Hepatocyte (in vitro differentiated cells): ENCODE results near the gene CNOT6L.

Source experiments
- EZH2 ChIP-seq: fragments of 200-600 bp; sonication (generic); IDR thresholded peaks from 2 replicates; pipeline ENCODE4 v1.6.1; 2016; ENCODE audit warnings: antibody characterized with exemption, mild to moderate bottlenecking, borderline replicate concordance
- TF ChIP-seq, protein P1 (sequence below): fragments of 200-600 bp; sonication (generic); IDR thresholded peaks from 2 replicates; pipeline ENCODE4 v1.5.1; 2016; ENCODE audit warnings: antibody characterized with exemption, mild to moderate bottlenecking; ENCODE audit not compliant: poor library complexity

DNA sequence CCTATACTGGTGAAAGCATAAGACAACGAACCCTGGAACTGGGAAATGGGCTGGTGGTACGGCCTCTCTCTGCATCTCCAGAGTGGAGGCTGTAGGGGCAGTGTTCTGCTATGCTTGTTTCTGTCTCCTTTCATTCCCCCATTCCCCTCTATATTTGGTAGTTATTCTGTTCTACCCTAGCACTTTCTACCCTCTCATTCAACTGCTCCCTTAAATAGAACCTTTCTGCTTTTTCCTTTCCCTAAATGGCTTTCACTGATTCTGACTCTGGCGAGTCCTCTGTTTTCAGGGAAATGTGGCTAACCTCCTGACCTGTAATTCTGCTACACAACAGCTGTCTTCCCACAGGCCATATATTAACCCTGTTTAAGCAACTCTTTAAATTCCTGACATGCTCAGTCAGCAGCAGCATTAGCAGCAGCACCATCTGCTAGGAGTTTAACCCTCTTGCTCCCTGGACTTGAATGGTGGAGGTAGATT is 119.4 kb downstream of the CNOT6L start:
- TF ChIP-seq, protein P1, sequence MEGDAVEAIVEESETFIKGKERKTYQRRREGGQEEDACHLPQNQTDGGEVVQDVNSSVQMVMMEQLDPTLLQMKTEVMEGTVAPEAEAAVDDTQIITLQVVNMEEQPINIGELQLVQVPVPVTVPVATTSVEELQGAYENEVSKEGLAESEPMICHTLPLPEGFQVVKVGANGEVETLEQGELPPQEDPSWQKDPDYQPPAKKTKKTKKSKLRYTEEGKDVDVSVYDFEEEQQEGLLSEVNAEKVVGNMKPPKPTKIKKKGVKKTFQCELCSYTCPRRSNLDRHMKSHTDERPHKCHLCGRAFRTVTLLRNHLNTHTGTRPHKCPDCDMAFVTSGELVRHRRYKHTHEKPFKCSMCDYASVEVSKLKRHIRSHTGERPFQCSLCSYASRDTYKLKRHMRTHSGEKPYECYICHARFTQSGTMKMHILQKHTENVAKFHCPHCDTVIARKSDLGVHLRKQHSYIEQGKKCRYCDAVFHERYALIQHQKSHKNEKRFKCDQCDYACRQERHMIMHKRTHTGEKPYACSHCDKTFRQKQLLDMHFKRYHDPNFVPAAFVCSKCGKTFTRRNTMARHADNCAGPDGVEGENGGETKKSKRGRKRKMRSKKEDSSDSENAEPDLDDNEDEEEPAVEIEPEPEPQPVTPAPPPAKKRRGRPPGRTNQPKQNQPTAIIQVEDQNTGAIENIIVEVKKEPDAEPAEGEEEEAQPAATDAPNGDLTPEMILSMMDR: peak; percentile 24
- TF ChIP-seq EZH2: no peak
